ENCODE measurements around the gene NXPH2.

The NXPH2 gene

DNA sequence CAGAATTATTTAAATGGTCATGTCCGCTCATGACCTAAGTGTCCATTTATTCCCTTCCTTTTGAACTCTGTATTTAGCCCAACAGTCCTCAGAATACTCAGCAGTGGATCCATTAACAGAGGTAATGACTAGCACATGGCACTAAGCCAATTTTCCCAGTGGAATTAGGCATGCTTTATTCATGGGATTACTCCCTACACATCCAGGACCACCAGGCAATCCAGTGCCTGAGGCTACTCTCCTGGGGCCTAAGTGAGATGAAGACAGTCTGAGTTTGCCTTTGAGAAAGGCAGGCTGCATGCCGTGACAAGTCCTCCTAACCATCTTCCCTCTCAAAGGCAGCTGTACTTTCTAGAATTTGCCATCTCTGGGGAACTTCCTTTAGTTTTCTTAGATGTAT, 150.0 kb downstream of the NXPH2 start:
- no peak for DNase-seq

DNA sequence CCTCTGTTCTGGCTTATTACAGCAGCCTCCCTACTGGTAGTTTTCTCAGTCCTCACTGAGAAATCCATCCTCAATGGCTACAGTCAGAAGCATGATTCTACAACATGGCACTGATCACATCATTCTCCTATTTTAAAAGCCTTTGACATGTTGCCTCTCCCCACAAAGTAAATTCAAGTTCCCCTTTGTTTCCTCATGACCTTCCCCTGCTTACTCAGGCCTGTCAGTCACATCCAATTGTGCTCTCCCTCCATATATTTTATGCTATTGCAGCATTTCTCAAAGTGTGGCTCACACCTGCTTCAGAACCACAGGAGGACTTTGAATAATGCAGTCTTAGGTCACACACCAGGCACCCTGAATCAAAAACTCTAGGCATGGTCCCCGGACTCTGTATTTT, 154.0 kb downstream of the NXPH2 start:
- no peak for DNase-seq

DNA sequence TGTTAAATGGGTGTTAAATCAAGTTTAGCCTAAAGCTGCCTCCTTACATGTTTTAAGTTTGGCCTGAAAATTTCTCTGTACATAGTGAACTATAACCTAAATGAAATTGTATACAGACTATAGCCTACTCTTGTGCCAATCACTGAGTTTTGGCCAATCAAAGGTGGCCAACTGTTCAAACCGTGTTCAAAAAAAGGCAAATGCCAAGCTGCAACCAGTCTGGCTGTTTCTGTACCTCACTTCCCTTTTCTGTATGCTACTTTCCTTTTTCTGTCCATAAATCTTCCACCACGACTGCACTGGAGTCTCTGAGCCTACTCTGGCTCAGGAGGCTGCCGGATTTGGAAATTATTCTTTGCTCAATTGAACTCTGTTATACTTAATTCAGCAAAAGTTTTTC, 157.6 kb downstream of the NXPH2 start:
- no peak for DNase-seq

DNA sequence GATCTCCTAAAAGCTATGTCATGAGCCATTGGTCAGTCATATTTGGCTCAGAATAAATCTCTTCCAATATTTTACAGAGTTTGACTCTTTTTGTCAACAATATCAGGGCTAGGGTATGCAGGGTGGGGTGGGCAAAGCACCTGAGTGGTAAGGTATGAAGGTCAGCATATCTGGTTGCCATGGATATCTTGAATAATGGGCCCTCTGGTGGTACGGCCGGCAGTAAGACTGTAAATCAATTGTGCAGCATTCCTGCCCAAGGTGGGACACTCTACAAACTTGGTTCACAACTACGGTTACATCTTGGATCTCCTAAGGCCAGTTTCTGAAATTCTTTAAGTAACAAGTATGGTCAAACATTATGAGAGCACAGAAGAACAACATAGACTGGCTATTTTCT, 159.1 kb downstream of the NXPH2 start:
- no peak for DNase-seq

DNA sequence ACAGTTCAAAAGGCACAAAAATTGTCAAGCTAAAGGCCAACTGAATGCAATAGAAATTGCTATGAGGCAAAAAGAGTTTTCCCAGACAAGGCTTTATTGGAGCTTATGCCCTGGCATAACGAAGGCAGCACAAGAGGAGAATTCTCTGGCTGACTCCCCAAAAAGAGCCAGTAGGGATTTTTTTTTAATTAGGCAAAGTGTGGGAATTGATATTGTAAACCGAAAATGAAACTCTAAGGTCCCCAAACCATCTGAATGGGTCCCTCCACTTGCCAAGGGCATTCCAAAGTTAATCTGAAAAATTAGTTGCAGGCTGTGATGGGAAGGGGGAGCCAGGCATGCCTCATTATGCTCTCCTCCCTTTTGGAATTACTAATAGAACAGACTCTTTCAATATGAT, 159.8 kb downstream of the NXPH2 start:
- DNase-seq, result no peak
